GM19351 (cell line): ENCODE results near the gene CELSR1.
"Not testable (repeated sequence)": the region's sequence is repeated elsewhere in the genome, so short reads cannot be mapped to it uniquely, and the experiment has no call there.

Experiments used
- ATAC-seq: cut with Tn5 transposase; IDR thresholded peaks from one replicate; pipeline ENCODE4 v1.9.1; 2021; ENCODE audit warnings: mild to moderate bottlenecking, moderate library complexity; ENCODE audit not compliant: unreplicated experiment

Gene CELSR1

DNA sequence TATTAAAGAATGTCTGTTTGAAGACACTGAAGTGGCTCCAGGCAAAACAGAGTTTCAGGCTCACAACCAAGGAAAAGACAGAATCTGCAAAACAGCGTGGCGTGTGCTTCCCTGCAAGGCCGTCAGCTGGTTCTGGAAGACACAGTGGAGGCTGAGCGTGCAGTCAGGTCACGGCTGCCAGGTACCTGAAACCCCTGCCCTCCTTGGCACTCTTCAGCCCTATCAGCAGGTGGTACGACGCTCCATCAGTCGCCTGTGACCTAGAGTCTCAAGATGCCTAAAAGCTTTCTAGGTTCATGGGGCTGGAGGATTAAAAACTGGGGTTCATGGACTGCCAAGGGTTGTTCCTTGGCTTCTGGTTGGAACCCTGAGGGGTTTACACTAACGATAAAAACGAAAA is 136.1 kb downstream of the CELSR1 start:
- ATAC-seq: no peak

DNA sequence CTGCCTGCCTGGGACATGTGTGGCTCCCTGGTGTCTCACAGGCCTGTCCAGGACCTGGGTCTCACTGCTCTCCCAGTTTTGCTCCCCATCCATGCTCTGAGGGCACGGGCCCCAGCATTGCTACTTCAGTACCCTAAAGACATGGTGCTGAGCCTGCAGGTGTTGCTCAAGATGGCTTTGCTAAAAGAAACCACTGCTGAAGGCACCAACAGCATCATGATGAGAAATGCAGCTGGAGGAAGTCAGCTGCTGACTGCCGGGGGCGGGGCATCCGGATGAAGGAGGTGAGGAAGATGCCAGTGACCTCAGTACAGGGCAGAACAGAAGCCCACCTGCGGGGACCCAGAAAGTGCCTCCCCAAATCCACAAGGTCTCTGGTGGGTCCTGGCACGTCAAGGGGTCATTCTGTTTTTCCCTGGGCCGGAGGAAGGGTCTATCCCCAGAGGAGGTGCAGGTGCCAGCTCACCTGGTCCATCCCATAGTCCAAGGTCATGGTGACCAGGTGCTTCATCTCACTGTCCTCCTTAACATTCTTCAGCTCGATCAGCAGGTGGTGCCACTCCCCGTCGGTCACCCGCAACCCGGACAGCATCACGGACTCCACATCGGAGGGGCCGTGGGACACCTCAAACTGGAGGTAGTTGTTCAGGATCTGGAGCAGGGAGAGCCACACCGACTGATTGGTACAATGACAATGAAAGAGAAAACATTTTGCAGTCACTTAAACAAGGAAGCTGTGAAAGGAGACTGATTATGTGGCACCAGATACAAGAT is 138.0 kb downstream of the CELSR1 start:
- ATAC-seq: no peak

DNA sequence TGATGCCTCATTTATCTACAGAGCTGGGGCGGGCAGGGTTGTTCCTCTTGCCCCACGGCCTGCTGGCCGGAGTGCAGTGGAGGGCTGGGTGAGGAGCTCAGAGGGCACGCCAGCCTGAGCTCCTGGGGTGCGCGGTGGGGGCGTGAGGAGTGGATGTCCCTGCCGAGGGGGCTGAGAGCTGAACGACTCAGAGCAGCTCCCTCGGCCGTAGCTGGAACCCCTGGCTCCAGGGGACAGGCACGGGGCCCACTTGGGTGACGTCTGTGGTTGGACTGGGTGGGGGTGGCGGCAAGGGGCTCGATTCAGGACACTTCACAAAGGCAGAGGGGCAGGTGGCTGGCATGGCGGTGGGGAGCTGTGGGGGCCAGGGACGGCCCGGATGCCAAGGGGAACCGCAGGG is 139.5 kb downstream of the CELSR1 start:
- no peak for ATAC-seq

DNA sequence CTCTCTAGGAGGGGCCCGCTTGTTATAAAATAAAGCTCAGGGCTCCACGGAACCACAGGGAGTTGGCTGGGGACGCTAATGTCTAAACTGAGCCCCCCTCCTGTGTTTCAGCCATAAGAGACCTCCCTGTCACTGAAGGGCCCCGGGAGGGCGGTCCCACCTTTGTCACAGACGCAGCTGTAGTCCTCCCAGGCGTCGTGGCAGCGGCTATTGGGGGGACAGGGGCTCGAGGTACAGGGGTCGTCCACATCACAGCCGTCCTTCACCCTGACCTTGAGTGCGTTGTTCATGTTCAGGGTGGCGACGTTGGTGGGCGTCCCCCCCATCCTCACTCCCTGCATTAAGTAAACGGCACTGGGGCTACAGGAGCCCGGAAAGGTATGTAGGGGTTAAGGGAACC is 139.9 kb downstream of the CELSR1 start:
- ATAC-seq: no peak

DNA sequence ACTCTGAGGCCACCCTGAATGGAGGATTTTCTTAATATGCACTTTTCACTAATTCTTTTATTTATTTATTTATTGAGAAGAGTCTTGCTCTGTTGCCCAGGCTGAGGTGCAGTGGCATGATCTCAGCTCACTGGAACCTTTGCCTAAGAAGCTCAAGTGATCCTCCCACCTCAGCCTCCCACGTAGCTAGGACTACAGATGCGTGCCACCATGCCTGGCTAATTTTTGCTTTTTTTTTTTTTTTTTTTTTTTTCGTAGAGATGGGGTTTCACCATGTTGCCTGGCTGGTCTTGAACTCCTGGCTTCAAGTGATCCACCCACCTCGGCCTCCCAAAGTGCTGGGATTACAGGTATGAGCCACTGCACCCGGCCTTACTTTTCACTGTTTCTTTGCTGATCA is 140.4 kb downstream of the CELSR1 start:
- ATAC-seq: not testable (repeated sequence)

DNA sequence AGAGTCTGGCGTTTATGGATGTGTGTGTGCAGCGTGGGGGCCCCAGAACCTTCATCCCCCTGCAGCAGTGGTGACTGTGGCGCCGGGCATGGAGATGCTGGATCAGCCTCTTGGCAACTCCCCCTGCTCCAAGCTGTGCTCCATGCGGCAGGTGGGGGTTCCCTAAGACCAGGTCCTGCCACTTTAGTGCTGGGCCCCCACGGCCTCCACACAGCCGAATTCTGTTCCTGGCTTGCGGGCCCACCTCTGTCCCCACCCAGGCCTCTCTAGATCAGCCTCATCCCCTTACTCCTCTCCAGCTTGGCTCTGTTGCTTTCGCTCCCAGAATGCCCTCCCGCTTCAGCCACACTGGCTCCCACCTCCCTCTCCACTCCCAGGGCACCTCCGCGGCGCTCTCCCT is 142.3 kb downstream of the CELSR1 start:
- ATAC-seq: no peak

DNA sequence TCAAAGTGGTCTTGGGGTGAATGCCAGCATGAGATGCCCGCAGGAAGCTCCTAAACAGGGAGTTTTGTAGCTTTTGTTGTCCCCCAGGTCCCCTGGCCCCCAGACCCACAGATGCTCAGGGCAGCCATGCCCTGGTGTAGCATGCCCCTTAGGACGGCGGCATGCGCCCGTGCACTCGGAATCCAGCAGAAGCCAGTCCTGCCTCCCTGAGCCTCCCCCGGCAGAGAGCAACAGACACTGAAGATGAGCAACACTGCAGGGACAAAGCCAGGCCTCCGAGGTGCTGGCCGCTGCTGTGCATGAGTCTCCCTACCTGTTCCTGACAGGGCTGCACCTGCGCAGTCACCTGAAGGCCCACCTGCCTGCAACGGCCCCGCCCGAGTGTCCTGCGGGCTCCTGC is 142.8 kb downstream of the CELSR1 start:
- no peak for ATAC-seq

DNA sequence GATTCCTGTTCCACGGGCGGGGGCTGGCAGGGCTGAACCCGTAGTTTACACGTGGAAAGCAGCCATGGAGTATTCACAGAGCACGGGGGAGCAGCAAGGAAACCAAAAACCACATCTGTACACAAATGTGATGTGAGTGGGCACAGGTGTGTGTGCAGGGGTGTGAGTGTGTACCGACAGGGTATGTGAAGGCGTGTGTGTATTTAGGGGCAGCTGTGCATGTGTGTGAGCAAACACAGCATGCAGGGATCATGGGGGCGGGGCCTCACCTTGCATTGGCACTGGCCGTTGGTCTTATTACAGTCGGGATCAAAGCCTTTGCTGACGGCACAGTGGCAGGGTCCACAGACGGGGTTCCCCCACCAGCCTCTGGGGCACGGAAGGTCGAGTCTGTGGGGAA is 143.5 kb downstream of the CELSR1 start:
- ATAC-seq: no peak

DNA sequence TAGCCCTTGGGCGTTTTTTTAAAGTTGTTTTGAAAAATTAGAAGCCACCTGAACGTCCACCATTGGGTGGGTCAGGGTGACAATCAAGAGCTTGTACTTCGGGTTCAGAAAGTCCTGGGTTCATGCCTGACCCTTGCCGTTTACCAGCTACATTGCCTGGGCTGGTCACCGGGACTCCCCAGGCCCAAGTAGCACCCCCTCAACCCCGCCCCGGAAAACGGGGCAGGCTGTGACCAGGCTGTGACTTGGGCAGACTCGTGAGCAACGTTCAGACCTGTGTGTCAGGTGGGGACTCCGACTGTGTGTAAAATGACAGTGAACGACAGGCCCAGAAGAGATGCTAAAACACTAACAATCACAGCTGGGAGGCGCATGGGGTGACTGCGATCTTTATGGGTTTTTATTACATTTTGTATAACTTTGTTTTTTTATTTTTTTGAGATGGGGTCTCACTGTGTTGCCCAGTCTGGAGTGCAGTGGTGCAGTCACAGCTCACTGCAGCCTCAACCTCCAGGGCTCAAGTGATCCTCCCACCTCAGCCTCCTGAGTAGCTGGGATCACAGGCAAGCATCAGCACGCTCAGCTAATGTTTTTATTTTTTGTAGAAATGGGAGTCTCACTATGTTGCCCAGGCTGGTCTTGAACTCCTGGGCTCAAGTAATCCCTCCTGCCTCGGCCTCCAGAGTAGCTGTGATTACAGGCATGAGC is 145.1 kb downstream of the CELSR1 start:
- ATAC-seq: no peak

DNA sequence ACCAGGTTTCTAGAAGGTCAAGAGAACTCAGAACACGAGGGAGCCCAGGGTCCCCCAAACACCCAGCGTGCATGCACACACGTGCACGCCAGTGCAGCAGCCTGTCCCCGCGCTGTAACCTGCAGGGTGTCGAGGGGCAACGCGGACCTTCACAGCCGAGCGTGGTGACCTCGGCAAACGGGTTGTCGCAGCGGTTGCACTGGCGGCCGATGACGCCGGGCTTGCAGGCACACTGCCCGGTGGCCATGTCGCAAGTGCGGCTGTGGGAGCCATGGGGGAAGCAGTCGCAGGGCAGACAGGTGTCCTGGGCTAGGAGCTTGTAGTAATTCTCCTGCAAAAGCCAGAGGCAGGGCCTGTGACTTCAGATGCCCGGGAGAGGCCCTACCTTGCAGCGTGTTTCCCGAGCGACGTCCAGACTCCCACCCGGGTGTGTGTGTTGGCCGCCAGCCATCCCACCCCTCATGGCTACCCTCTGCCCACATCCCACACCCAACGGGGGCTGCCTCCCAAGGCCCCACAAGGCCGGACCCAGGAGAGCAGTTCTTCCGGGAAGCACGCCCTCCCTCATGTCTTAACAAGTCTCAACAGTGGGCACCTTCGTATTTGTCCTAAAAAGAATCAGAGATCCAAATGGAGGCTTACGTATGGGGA is 145.8 kb downstream of the CELSR1 start:
- no peak for ATAC-seq

DNA sequence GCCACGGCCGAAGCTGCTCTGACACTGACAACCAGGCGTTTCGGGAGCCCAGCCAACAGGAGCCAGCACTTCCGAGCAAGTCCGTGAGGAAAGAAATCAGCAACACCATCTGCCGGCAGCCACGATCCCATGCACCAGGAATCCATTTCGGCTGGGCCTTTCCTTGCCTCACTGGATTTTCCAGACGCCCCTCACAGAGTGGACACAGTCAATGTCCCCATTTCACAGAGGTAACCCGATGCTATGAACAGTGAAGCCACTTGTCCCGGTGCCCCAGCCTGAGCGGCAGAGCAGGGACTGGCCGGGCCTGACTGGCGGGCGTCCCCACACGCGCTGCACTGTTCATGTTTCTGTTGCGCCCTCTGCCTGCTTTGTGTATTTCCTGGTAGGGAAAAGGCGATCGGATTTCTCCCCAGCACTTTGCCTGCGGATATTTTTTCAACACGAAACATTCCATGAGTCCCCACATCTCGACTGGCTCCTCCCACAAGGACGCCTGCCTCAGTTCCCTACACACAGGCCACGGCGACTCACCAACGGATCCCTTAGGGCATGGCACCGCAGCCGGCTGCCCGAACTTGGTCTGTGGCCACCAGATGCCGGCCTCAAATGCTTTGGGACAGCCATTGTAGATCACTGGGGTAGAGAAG is 146.6 kb downstream of the CELSR1 start:
- ATAC-seq: no peak

DNA sequence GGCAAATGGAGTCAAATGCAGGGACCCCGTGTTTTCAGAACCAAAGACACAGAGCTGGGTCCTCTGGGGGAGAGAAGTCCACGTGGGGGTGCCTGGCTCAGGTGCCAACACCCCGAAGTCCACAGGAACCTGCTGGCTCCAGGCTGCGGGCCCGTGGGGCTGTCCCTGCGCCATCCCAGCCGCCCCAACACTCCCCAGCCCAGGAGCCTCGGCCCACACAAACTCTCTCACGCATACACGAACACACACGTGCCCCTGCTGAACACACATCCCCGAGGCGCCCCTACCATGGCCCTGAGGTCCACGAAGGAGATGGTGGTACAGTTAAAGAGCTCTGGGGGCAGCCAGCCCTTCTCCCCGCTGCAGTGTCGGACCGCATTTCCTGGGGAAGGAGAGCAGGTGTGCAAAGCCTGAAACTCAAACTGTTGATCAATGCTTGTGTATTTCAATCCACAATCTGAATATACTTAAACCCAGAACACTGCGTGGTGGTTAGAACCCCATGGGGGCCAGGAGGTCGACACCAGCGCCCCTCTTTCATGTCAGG is 147.2 kb downstream of the CELSR1 start:
- no peak for ATAC-seq

DNA sequence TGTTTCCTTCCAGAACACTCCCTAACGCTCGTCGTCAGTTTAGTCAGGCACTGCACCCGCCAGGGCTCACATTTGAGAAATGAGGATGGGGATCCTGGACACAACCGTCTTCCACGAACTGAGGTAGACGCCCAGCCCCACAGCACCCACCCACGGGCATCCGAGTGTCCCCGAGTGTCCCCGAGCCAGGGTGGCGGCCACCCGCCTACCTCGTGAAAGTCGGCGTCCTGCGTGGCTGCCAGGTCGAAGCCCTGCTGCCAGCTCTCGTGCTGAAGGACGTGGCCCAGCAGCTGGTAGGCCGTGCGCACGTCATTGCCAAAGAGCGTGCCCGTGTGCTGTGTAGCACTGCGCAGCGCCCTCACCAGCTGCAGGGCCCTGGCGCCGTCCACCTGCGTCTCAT is 148.3 kb downstream of the CELSR1 start:
- no peak for ATAC-seq

DNA sequence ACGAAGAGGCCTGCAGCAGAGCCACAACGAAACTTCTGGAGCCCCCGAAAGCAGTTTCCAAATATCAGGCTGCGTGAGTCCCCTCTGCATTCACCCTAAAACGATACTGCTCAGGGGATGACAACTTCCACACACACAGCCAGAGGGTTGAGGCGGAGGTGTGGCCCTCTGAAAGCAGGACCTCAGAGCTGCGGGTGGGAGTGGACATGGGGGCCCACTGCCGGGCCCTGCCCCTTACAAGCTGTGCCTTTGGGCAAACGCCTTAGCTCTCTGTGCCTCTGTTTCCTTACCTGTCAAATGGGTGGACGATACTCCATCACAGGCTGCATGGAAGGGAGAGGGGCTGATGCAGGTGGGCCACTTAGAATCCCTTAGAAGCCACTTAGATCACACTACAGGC is 148.8 kb downstream of the CELSR1 start:
- ATAC-seq: no peak

DNA sequence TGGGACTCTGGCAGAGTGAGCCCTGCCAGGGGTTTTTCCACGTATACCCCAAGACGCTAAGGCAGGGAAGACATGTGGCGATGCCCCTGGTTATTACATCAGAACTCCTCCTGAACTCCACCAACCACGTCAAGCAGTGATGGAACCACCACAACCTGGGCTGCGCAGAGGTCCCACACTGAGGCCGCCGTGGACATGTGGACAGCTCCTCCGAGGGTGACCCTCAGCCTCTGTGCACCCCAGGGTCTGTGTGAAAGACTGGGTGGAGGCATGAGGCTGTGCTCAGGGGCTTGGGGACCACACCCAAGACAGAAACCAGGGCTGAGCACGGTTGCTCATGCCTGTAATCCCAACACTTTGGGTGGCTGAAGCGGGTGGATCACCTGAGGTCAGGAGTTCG is 149.7 kb downstream of the CELSR1 start:
- ATAC-seq: no peak

DNA sequence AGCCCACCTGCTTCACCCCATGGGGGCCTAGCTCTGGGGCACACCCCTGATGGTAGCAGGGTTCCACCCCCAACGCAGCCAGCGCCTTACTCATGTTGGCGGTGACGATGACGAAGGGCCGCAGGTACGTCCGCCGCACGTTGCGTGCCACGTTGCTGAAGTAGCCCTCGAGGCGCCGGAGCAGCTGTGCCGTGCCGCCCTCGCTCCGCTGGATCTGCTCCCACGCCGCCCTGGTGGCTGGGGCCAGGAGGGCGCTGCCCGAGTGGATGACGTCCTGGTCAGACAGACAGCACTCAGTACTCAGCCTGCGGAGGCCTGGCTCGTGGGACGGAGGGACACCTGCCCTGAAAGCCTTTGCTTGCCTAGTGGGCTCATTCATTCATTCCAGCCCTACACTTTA is 151.1 kb downstream of the CELSR1 start:
- ATAC-seq: no peak

DNA sequence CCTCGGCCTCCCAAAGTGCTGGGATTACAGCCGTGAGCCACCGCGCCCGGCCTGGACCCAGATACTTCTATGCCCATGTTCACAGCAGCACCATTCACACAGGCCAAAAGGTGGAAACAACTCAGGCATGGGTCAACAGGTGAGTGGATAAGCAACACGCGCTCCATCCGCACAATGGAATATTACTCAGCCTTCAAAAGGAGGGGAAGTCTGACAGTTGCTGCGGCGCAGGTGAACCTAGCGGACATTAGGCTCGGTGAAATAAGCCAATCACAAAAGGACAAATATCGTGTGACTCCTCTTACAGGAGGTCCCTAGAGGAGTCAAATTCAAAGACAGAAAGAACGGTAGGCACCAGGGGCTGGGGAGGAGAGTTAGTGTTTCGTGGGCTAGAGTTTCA is 154.9 kb downstream of the CELSR1 start:
- ATAC-seq: no peak

DNA sequence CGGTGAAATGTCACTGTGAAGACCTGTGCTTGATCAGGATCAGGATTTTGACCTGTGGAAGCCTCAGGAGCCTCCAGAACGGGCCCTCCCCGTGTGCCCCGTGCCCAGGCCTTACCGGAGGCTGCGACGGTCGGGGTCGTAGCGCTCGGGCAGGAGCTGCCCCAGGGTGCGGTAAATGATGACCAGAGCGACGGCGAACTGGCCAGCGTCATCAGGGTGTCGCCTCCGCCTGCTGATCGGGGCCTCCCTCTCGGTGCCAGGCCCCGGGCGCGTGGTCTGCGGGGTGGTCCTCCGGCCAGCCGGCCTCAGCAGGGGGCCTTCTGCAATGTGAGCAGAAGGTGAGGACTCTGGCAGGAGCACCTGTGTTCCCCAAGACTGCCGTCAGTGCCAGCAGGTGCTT is 155.7 kb downstream of the CELSR1 start:
- ATAC-seq: no peak

DNA sequence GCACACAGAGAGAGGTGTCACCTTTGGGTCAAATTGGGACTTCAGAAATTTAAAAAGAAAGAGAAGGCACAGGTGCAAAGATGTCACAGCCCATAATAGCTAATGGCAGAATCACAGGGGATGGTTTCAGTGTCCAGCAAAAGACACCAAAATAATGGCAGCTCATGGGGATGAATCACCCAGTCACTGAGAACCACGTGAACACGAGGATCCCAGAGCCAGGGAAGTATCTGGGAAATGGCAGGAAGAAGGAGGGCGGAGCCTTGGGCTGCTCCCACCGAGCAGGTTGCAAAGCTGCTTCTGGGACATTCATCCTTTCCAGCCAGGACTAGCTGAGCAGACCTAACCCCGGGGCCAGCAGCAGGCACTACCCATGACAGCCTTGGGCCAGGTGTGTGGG is 156.3 kb downstream of the CELSR1 start:
- ATAC-seq: no peak

DNA sequence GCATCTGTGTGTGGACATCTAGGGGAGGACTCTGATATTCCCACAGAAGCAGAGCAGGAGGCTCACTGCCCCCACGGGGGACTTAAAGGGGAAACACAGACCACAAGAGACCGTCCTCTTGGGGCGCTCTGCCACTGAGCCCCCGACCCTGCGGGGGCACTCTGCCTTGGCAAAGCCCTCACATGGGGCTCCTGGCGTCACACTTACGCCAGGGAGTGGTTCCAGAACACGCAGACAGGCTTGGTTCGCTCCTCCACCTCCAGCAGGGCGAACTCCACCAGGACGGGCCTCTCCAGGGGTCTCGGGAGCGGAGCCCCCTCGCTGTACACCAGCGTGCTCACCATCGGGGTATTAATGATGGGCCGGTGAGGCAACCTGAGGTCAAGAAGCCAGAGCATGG is 156.8 kb downstream of the CELSR1 start:
- ATAC-seq: no peak

DNA sequence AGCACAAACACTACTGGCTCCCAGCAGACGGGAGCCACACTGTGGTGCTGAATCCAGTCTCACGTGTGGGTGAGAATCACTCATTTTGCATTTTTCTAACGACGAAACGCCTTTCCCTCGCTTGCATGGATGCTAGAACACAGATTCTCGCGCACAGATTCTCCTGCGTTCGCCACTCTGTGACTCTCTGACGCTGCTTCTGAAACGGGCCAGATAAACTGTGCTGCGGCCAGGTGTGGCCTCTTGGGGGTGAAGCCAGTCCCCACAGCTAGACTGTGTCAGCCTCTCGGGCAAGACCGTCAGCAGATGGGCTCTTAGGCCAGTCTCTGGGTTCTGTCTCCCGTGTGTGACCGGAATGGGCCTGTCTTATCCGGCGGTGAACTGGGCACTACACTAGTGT is 157.4 kb downstream of the CELSR1 start:
- no peak for ATAC-seq
